ENCODE results near the gene KIN.

- no peak for TF ChIP-seq CTCF (IDR thresholded peaks at IDR 0.05)
- TF ChIP-seq POLR2A (IDR thresholded peaks at IDR 0.05): no peak
These were observed 16.4 kb upstream of the KIN start for GRCh38 chr10:7804216-7804615.

All from ovary (tissue), 3 donors.